Calu3 (cell line): ENCODE measurements around the gene C20orf204. TPM values are rescaled to one million over a fixed set of nuclear protein-coding genes. Genes with fewer than 3 reads are reported as not detected.

Experiments
- BruUV-seq: library from RNA; stranded (reverse); fragments of 400-500 nt; replicated peaks from 2 replicates; lab custom pipeline; 2021; lab: Mats Ljungman, UMichigan
- CTCF ChIA-PET: fragments of 300-600 bp; sonication (Branson Sonifier 250); formaldehyde crosslinking; loops from one replicate; lab custom pipeline; 2022; ENCODE audit warnings: antibody characterized with exemption; lab: Charles Lee
- DNase-seq: peaks from one replicate; pipeline ENCODE4 v3.0.0; 2022
- H3K27ac Mint-ChIP-seq: one replicate; pipeline ENCODE4 v1.8.0; 2022; ENCODE audit warnings: mixed read lengths; ENCODE audit not compliant: unreplicated experiment
- H3K27me3 Mint-ChIP-seq: one replicate; pipeline ENCODE4 v1.8.0; 2022; ENCODE audit warnings: mixed read lengths; ENCODE audit not compliant: unreplicated experiment
- H3K36me3 Mint-ChIP-seq: one replicate; pipeline ENCODE4 v1.8.0; 2022; ENCODE audit warnings: mild to moderate bottlenecking, moderate library complexity, mixed read lengths; ENCODE audit not compliant: insufficient read depth, unreplicated experiment
- H3K4me1 Mint-ChIP-seq: one replicate; pipeline ENCODE4 v1.8.0; 2022; ENCODE audit warnings: mild to moderate bottlenecking, low read depth, mixed read lengths; ENCODE audit not compliant: unreplicated experiment
- H3K4me3 Mint-ChIP-seq: one replicate; pipeline ENCODE4 v1.8.0; 2022; ENCODE audit warnings: mild to moderate bottlenecking, low read depth, moderate library complexity, mixed read lengths; ENCODE audit not compliant: unreplicated experiment
- H3K9me3 Mint-ChIP-seq: one replicate; pipeline ENCODE4 v1.8.0; 2022; ENCODE audit warnings: low read depth, mixed read lengths; ENCODE audit not compliant: unreplicated experiment
- CTCF ChIP-seq: fragments of 200-600 bp; IDR thresholded peaks from one replicate; pipeline ENCODE4 v1.8.0; 2022; ENCODE audit warnings: antibody characterized with exemption; ENCODE audit not compliant: unreplicated experiment
- intact Hi-C: fragments of 100-400 bp; cut with micrococcal nuclease; formaldehyde crosslinking; loops from one replicate; pipeline ENCODE4 v1.10.0; 2022; ENCODE audit not compliant: unreplicated experiment
- total RNA-seq: library from RNA; stranded (reverse); gene quantifications from 2 replicates; pipeline ENCODE4 v1.2.3, GENCODE V29; 2022

The C20orf204 gene
- total RNA-seq, 1 experiment from 2014 or later, result 5.0 TPM

- Mint-ChIP-seq H3K27ac (no peak overlapping the region), H3K4me1 (no peaks in the 10 kb centered on the region), H3K9me3 (no peaks in the 10 kb centered on the region), H3K36me3 (peaks cover 72% of the 10 kb centered on the region), H3K27me3 (no peaks in the 10 kb centered on the region), H3K4me3 (no peak overlapping the region)
- BruUV-seq, result no TSS peak
- no peak for DNase-seq
- TF ChIP-seq CTCF, result no peak
- intact Hi-C loops, result no loop called here
- CTCF ChIA-PET, result no interaction called here
These were observed 11.6 kb upstream of the C20orf204 start for GRCh38 chr20:64024141-64024990.

- CTCF ChIA-PET, result no interaction called here
- no TSS peak for BruUV-seq
These were observed 10.7 kb upstream of the C20orf204 start for GRCh38 chr20:64025101-64025825.

GRCh38 chr20:64025826-64026412 is 10.1 kb upstream of the C20orf204 start:
- Mint-ChIP-seq H3K27ac (no peak overlapping the region), H3K36me3 (peaks cover 75% of the 10 kb centered on the region), H3K4me3 (no peak overlapping the region), H3K27me3 (no peaks in the 10 kb centered on the region), H3K9me3 (no peaks in the 10 kb centered on the region), H3K4me1 (no peaks in the 10 kb centered on the region)
- intact Hi-C loops, result no loop called here
- CTCF ChIA-PET, result no interaction called here
- DNase-seq, result no peak
- no TSS peak for BruUV-seq
- no peak for TF ChIP-seq CTCF

More at GRCh38 chr20:64025101-64025825, 10.7 kb upstream of the C20orf204 start:
- no peak overlapping the region for H3K4me3 Mint-ChIP-seq
- H3K4me1 Mint-ChIP-seq, result no peaks in the 10 kb centered on the region
- no peak for TF ChIP-seq CTCF
- intact Hi-C loops, result no loop called here
- H3K36me3 Mint-ChIP-seq, result peaks cover 72% of the 10 kb centered on the region
- H3K27ac Mint-ChIP-seq, result no peak overlapping the region
- no peaks in the 10 kb centered on the region for H3K27me3 Mint-ChIP-seq
- DNase-seq, result no peak
- H3K9me3 Mint-ChIP-seq, result no peaks in the 10 kb centered on the region

- no TSS peak for BruUV-seq
- peaks cover 81% of the 10 kb centered on the region for H3K36me3 Mint-ChIP-seq
- no peaks in the 10 kb centered on the region for H3K9me3 Mint-ChIP-seq
- no peak overlapping the region for H3K27ac Mint-ChIP-seq
- no peaks in the 10 kb centered on the region for H3K4me1 Mint-ChIP-seq
- no peaks in the 10 kb centered on the region for H3K27me3 Mint-ChIP-seq
- CTCF ChIA-PET, result interaction anchor here (0.6 to 2.4 kb wide), 2 partner anchors 11 to 43 kb away, joined by 4 to 10 read pairs; no protein-coding TSS in a partner anchor
- DNase-seq, result no peak
- TF ChIP-seq CTCF, result no peak
- H3K4me3 Mint-ChIP-seq, result no peak overlapping the region
- intact Hi-C loops, result no loop called here
These were observed 7.8 kb upstream of the C20orf204 start for GRCh38 chr20:64027981-64028685.
